ENCODE measurements around the gene ZNF177. TPM values are rescaled to one million over a fixed set of nuclear protein-coding genes. Genes with fewer than 3 reads are reported as not detected.

The ZNF177 gene
- total RNA-seq, 1 donor from 2014 or later, result 1.4 TPM

DNA sequence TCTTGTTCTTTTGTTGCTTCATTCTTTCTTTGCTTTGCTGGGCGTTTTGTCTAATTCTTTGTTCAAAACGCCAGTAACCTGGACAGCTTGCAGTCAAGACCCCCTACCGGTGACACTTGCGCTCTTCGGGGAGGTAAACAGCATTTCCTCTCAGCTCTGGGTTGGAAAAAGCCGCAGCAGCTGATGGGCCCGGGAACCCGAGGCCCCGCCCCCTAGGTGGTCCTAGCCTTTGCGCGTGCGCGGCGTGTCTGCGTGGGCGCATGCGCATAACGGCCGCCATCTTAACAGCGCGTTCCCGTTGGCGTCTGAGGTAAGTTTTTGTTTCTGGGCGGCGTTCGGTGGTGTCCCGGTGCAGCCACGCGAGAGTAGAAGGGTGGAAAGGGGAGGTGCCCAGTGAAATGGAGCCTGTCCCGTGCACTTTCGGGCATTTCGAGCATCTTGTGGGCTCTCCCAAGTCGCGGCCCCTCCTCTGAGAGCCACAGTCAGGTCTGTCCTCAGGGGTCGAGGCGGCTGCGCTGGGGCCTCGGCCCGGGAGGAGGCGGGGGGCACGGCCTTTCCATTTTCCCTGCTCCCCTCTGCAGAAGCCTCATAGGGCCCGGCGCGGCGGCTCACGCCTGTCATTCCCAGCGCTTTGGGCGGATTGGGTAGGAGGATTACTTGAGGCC lies 38.8 kb upstream of the ZNF177 start, which contains the start of gene ZNF559:
ZNF559 (plus strand) TSS at position 261 of the 665 bp plus-strand sequence. CDS start 14,371 bp downstream, outside the sequence.
- DNase-seq (peak; percentile 98), ATAC-seq (ENCODE audit: low read depth) (peak; percentile 96)
- ChIA-PET POLR2A (interaction anchor here (1.0 to 1.4 kb wide), 5 partner anchors 14 to 495 kb away, joined by 3 to 6 read pairs (median 5); partner anchors contain the start of genes FBXL12, ZNF266, ZNF561 and ZNF699), CTCF (interaction anchor here (1.2 kb wide), 1 partner anchor 11 kb away, joined by 4 read pairs; no protein-coding TSS in a partner anchor)
- no peaks in the 10 kb centered on the region for H3K27me3 Mint-ChIP-seq
- peaks cover 41% of the 10 kb centered on the region for H3K36me3 Mint-ChIP-seq (ENCODE audit: low read depth)
- H3K9me3 Mint-ChIP-seq, result peaks cover 25% of the 10 kb centered on the region
- peaks cover 20% of the 10 kb centered on the region for H3K4me1 Mint-ChIP-seq
- peak within 1 kb of the TSS; percentile 95 for H3K27ac Mint-ChIP-seq
- intact Hi-C loops (cut with micrococcal nuclease), result loop anchor here (1.0 to 10.0 kb wide), 5 partner anchors 15 to 214 kb away; partner anchors contain the start of genes ZNF266, ZNF426 and ZNF699
- H3K4me3 Mint-ChIP-seq, result peak within 1 kb of the TSS; percentile 95
- TF ChIP-seq, protein P1, sequence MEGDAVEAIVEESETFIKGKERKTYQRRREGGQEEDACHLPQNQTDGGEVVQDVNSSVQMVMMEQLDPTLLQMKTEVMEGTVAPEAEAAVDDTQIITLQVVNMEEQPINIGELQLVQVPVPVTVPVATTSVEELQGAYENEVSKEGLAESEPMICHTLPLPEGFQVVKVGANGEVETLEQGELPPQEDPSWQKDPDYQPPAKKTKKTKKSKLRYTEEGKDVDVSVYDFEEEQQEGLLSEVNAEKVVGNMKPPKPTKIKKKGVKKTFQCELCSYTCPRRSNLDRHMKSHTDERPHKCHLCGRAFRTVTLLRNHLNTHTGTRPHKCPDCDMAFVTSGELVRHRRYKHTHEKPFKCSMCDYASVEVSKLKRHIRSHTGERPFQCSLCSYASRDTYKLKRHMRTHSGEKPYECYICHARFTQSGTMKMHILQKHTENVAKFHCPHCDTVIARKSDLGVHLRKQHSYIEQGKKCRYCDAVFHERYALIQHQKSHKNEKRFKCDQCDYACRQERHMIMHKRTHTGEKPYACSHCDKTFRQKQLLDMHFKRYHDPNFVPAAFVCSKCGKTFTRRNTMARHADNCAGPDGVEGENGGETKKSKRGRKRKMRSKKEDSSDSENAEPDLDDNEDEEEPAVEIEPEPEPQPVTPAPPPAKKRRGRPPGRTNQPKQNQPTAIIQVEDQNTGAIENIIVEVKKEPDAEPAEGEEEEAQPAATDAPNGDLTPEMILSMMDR (IDR thresholded peaks at IDR 0.05), result no peak

DNA sequence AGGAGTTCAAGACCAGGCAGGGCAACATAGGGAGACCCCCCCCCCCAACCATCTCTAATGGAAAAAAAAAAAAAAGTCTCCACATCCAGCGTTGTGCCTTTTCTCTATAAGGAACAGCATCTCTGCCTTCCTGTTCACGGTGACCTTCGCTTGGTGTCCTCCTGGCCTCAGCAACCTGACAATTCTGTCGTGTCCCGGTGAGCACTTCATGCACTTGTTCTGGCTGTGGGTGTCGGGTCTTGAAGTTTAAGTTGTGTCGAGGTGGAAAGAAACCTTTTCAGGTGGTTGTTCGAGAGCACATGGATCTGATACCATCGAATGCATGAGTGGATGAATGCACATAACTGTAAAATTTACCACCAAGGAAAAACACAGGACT lies 38.2 kb upstream of the ZNF177 start:
- peak overlapping the region; percentile 95 for H3K4me3 Mint-ChIP-seq
- ATAC-seq (ENCODE audit: low read depth) (no peak), DNase-seq (no peak)
- H3K36me3 Mint-ChIP-seq (ENCODE audit: low read depth), result peaks cover 45% of the 10 kb centered on the region
- H3K27ac Mint-ChIP-seq, result peak overlapping the region; percentile 95
- peaks cover 20% of the 10 kb centered on the region for H3K4me1 Mint-ChIP-seq
- H3K27me3 Mint-ChIP-seq, result no peaks in the 10 kb centered on the region
- intact Hi-C loops (cut with micrococcal nuclease), result loop anchor here (1.0 to 10.0 kb wide), 5 partner anchors 15 to 214 kb away; partner anchors contain the start of genes ZNF266, ZNF426 and ZNF699
- POLR2A ChIA-PET, result no interaction called here
- CTCF ChIA-PET, result no interaction called here
- TF ChIP-seq, protein P1 (IDR thresholded peaks at IDR 0.05), result no peak
- peaks cover 25% of the 10 kb centered on the region for H3K9me3 Mint-ChIP-seq

DNA sequence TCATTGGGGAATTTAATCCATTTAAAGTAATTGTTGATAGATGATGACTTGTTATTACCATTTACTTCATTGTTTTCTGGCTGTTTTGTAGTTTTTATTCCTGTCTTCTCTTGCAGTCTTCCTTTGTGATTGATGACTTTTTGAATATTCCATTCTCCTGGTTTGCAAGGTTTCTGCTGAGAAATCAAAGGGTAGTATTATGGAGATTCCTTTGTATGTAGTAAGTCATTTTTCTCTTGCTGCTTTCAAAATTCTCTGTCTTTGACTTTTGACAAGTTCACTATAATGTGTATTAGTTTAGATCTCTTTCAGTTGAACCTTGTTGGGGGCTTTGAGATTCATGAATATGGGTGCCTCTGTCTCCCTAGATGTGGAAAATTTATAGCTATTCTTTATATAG lies 32.8 kb upstream of the ZNF177 start:
- ATAC-seq (ENCODE audit: low read depth), result no peak
- CTCF ChIA-PET, result no interaction called here
- TF ChIP-seq, protein P1 (IDR thresholded peaks at IDR 0.05), result no peak
- POLR2A ChIA-PET, result no interaction called here
- H3K27me3 Mint-ChIP-seq, result no peaks in the 10 kb centered on the region
- H3K9me3 Mint-ChIP-seq, result peaks cover 40% of the 10 kb centered on the region
- peaks cover 81% of the 10 kb centered on the region for H3K36me3 Mint-ChIP-seq (ENCODE audit: low read depth)
- intact Hi-C loops (cut with micrococcal nuclease), result loop anchor here (10.0 kb wide), 1 partner anchor 125 kb away; no protein-coding TSS in a partner anchor
- no peak overlapping the region for H3K27ac Mint-ChIP-seq
- no peak for DNase-seq
- H3K4me3 Mint-ChIP-seq, result no peak overlapping the region
- peaks cover 3% of the 10 kb centered on the region for H3K4me1 Mint-ChIP-seq

DNA sequence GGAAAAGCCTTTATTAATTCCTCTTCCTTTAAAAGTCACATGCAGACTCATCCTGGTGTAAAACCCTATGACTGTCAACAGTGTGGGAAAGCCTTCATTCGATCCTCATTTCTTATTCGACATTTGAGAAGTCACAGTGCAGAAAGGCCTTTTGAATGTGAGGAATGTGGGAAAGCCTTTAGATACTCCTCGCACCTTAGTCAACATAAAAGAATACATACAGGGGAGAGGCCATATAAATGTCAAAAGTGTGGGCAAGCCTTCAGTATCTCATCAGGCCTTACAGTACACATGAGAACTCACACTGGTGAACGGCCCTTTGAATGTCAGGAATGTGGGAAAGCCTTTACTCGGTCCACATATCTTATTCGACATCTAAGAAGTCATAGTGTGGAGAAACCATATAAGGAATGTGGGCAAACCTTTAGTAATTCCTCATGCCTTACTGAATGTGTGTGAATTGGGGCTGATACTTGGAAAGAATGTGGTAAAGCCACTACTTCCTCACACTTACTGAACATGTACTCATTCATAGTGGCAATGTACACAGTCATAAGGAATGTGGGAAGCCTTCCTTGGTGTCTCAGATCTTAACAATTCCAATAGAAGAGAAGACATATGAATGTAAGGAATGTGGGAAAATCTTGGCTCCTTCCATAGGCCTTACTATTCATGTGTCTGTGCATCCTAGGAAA lies 20.1 kb upstream of the ZNF177 start:
- no peaks in the 10 kb centered on the region for H3K4me1 Mint-ChIP-seq
- intact Hi-C loops (cut with micrococcal nuclease), result no loop called here
- POLR2A ChIA-PET, result no interaction called here
- no peak for ATAC-seq (ENCODE audit: low read depth)
- CTCF ChIA-PET, result no interaction called here
- DNase-seq, result no peak
- H3K4me3 Mint-ChIP-seq, result no peak overlapping the region
- peaks cover 82% of the 10 kb centered on the region for H3K36me3 Mint-ChIP-seq (ENCODE audit: low read depth)
- TF ChIP-seq, protein P1 (IDR thresholded peaks at IDR 0.05), result no peak
- H3K27me3 Mint-ChIP-seq, result no peaks in the 10 kb centered on the region
- no peak overlapping the region for H3K27ac Mint-ChIP-seq
- H3K9me3 Mint-ChIP-seq, result peaks cover 67% of the 10 kb centered on the region

DNA sequence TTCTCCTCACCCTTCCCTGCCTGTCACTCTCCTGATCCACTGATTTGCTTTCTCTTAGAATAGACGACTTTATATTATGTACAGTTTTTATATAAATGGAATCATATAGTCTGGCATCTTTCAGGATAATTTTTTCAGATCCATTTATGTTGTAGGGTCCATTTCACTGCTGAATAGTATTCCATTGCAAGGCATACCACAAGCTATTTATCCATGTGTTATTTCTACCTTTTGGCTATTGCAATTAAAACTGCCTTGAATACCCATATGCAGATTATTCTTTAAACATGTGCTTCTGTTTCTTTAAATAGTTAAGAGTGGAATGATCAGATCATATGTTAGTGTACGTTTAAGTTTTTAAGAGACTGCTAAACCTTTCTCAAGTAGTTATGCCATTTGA lies 17.8 kb upstream of the ZNF177 start:
- Mint-ChIP-seq H3K27me3 (no peaks in the 10 kb centered on the region), H3K4me3 (no peak overlapping the region), H3K9me3 (peaks cover 59% of the 10 kb centered on the region), H3K4me1 (no peaks in the 10 kb centered on the region), H3K36me3 (ENCODE audit: low read depth) (peaks cover 79% of the 10 kb centered on the region), H3K27ac (no peak overlapping the region)
- DNase-seq (no peak), ATAC-seq (ENCODE audit: low read depth) (no peak)
- intact Hi-C loops (cut with micrococcal nuclease), result no loop called here
- CTCF ChIA-PET, result no interaction called here
- POLR2A ChIA-PET, result no interaction called here
- TF ChIP-seq, protein P1 (IDR thresholded peaks at IDR 0.05), result no peak
